HepG2 (cell line): ENCODE data around the gene MRFAP1.

Source experiments
- CENPT ChIP-seq: sonication (generic); formaldehyde crosslinking; IDR thresholded peaks from 2 replicates; pipeline ENCODE4 v1.8.0; 2022; ENCODE audit warnings: low read depth, mild to moderate bottlenecking, moderate library complexity, missing genetic modification reagents
- HOMEZ ChIP-seq: IDR thresholded peaks from 2 replicates; pipeline ENCODE4 v1.6.1; 2016; ENCODE audit warnings: low read depth
- ZNF180 ChIP-seq: sonication (generic); formaldehyde crosslinking; IDR thresholded peaks from 2 replicates; pipeline ENCODE4 v1.4.0; 2020; ENCODE audit warnings: low read depth, missing genetic modification reagents, borderline replicate concordance
- ZNF572 ChIP-seq: sonication (generic); formaldehyde crosslinking; IDR thresholded peaks from 2 replicates; pipeline ENCODE4 v1.5.1; 2020; ENCODE audit warnings: mild to moderate bottlenecking, missing genetic modification reagents

- no peak for TF ChIP-seq ZNF572
- no peak for TF ChIP-seq HOMEZ
- TF ChIP-seq CENPT (CRISPR knock-in tag) = no peak
- no peak for TF ChIP-seq ZNF180 (CRISPR knock-in tag)
Measured at GRCh38 chr4:6596948-6597347, 43.5 kb upstream of the MRFAP1 start.
